OCI-LY7 (cell line): ENCODE results near the gene SLC4A1. TPM values are rescaled to one million over a fixed set of nuclear protein-coding genes. Genes with fewer than 3 reads are reported as not detected.

Source experiments
- BruUV-seq: library from RNA; stranded (reverse); fragments of 400-500 nt; replicated peaks from 2 replicates; lab custom pipeline; 2021; lab: Mats Ljungman, UMichigan
- CTCF ChIA-PET: fragments of 300-600 bp; sonication (Branson Sonifier 250); formaldehyde crosslinking; loops from one replicate; lab custom pipeline; 2022; ENCODE audit warnings: antibody characterized with exemption; ENCODE audit not compliant: unreplicated experiment; lab: Charles Lee
- POLR2A ChIA-PET: fragments of 300-600 bp; sonication (Branson Sonifier 250); formaldehyde crosslinking; loops from one replicate; lab custom pipeline; 2022; ENCODE audit warnings: antibody characterized with exemption; lab: Charles Lee
- DNase-seq: peaks from one replicate; pipeline ENCODE4 v3.0.0-alpha.2; 2015; ENCODE audit warnings: low spot score
- H2AFZ ChIP-seq: fragments of 200-600 bp; sonication (generic), shearing (Covaris generic); 2 replicates; pipeline ENCODE4 v1.6.1; 2014; ENCODE audit warnings: mild to moderate bottlenecking, antibody characterized with exemption, low read length, moderate library complexity
- H3K27ac ChIP-seq: fragments of 200-600 bp; sonication (generic); 2 replicates; pipeline ENCODE4 v1.5.1; 2014; ENCODE audit warnings: mixed run types, low read depth, mild to moderate bottlenecking, moderate library complexity, low read length, inconsistent platforms; ENCODE audit not compliant: poor library complexity, severe bottlenecking
- H3K36me3 ChIP-seq: fragments of 200-600 bp; sonication (generic); 2 replicates; pipeline ENCODE4 v1.6.1; 2014; ENCODE audit warnings: mild to moderate bottlenecking, antibody characterized with exemption, low read length, moderate library complexity, mixed read lengths; ENCODE audit not compliant: insufficient read depth
- H3K4me1 ChIP-seq: fragments of 200-600 bp; sonication (generic); 2 replicates; pipeline ENCODE4 v1.5.1; 2014; ENCODE audit warnings: mild to moderate bottlenecking, low read length; ENCODE audit not compliant: insufficient read depth, poor library complexity, severe bottlenecking
- H3K4me2 ChIP-seq: fragments of 200-600 bp; sonication (generic); 2 replicates; pipeline ENCODE4 v1.6.1; 2014; ENCODE audit warnings: mild to moderate bottlenecking, low read length
- H3K4me3 ChIP-seq: fragments of 200-600 bp; sonication (generic); 2 replicates; pipeline ENCODE4 v1.5.1; 2014; ENCODE audit warnings: mild to moderate bottlenecking, low read depth, low read length; ENCODE audit not compliant: poor library complexity, severe bottlenecking
- H3K79me2 ChIP-seq: fragments of 200-600 bp; sonication (generic); 2 replicates; pipeline ENCODE4 v1.6.1; 2016; ENCODE audit warnings: low read depth, mild to moderate bottlenecking, low read length, moderate library complexity, mixed read lengths; ENCODE audit not compliant: insufficient read depth
- H3K9me2 ChIP-seq: fragments of 200-600 bp; sonication (generic); 2 replicates; pipeline ENCODE4 v1.6.1; 2016; ENCODE audit warnings: mild to moderate bottlenecking, low read length, mixed read lengths; ENCODE audit not compliant: insufficient read depth
- H3K9me3 ChIP-seq: fragments of 200-600 bp; sonication (generic); 2 replicates; pipeline ENCODE4 v1.6.1; 2014; ENCODE audit warnings: mild to moderate bottlenecking, mixed run types, low read length, mixed read lengths
- H4K20me1 ChIP-seq: fragments of 200-600 bp; sonication (generic); 2 replicates; pipeline ENCODE4 v1.6.1; 2014; ENCODE audit warnings: mild to moderate bottlenecking, antibody characterized with exemption, low read length, moderate library complexity, mixed read lengths; ENCODE audit not compliant: insufficient read depth
- EZH2phosphoT487 ChIP-seq: fragments of 200-600 bp; sonication (generic); IDR thresholded peaks from 2 replicates; pipeline ENCODE4 v1.6.1; 2018; ENCODE audit warnings: low read depth, borderline replicate concordance, mild to moderate bottlenecking, mixed run types, antibody characterized with exemption, low read length, moderate library complexity, mixed read lengths
- intact Hi-C: fragments of 100-400 bp; cut with micrococcal nuclease; formaldehyde crosslinking; loops from one replicate; pipeline ENCODE4 v1.10.0; 2022; ENCODE audit not compliant: unreplicated experiment
- total RNA-seq, 2 experiments: library from RNA; depleted of rRNA in 1 of 2; stranded (reverse); fragments of >200 nt in 1 of 2; shearing (Covaris generic) in 1 of 2; gene quantifications; 2 replicates each; pipeline ENCODE4 v1.2.3, GENCODE V29; 2014 to 2022
- TF ChIP-seq, protein P1 (sequence below): fragments of 200-600 bp; sonication (generic); conservative IDR thresholded peaks from 2 replicates; pipeline ENCODE4 v1.5.1; 2014; ENCODE audit warnings: mild to moderate bottlenecking, antibody characterized with exemption, low read length, moderate library complexity, mixed read lengths

The SLC4A1 gene
- total RNA-seq, 2 experiments from 2014 or later = not detected

GRCh38 chr17:44207743-44208142 is 60.2 kb downstream of the SLC4A1 start:
- H3K27ac ChIP-seq = no peak overlapping the region
- H3K4me3 ChIP-seq = no peak overlapping the region
- peaks cover 44% of the 10 kb centered on the region for H3K4me1 ChIP-seq
- no peak overlapping the region for H2AFZ ChIP-seq
- peaks cover 14% of the 10 kb centered on the region; the same call in 1 of the 2 replicates for H3K79me2 ChIP-seq
- no peaks in the 10 kb centered on the region for H3K9me2 ChIP-seq
- no peak overlapping the region for H3K4me2 ChIP-seq
- CTCF ChIA-PET = no interaction called here
- H3K36me3 ChIP-seq = peaks cover 64% of the 10 kb centered on the region
- no peak for DNase-seq
- no TSS peak for BruUV-seq
- H4K20me1 ChIP-seq = no peaks in the 10 kb centered on the region
- no peak for TF ChIP-seq EZH2phosphoT487
- POLR2A ChIA-PET = no interaction called here
- no peaks in the 10 kb centered on the region for H3K9me3 ChIP-seq
- intact Hi-C loops = no loop called here

DNA sequence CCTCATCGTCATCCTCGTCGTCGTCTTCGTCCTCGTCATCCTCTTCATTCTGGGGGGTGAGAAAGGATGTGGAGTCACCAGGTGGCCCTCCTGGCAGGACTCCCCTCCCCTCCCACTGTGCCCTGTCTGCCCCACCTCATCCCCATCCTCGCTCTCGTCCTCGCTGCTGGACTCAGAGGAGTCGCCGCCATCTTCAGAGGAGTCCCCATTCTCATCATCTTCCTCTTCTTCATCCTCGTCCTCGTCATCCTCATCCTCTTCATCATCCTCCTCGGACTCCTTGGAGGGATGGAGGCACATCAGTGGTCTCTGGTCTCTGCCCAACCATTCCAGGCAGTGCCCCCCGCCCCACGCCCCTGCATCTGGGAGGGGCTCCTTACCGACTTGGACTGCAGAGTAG is 60.6 kb downstream of the SLC4A1 start:
- no peak for TF ChIP-seq EZH2phosphoT487
- TF ChIP-seq, protein P1, sequence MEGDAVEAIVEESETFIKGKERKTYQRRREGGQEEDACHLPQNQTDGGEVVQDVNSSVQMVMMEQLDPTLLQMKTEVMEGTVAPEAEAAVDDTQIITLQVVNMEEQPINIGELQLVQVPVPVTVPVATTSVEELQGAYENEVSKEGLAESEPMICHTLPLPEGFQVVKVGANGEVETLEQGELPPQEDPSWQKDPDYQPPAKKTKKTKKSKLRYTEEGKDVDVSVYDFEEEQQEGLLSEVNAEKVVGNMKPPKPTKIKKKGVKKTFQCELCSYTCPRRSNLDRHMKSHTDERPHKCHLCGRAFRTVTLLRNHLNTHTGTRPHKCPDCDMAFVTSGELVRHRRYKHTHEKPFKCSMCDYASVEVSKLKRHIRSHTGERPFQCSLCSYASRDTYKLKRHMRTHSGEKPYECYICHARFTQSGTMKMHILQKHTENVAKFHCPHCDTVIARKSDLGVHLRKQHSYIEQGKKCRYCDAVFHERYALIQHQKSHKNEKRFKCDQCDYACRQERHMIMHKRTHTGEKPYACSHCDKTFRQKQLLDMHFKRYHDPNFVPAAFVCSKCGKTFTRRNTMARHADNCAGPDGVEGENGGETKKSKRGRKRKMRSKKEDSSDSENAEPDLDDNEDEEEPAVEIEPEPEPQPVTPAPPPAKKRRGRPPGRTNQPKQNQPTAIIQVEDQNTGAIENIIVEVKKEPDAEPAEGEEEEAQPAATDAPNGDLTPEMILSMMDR = no peak
- H3K27ac ChIP-seq = no peak overlapping the region
- H3K36me3 ChIP-seq = peaks cover 62% of the 10 kb centered on the region
- peaks cover 14% of the 10 kb centered on the region; the same call in 1 of the 2 replicates for H3K79me2 ChIP-seq
- no peaks in the 10 kb centered on the region for H4K20me1 ChIP-seq
- H3K9me3 ChIP-seq = no peaks in the 10 kb centered on the region
- intact Hi-C loops = no loop called here
- ChIA-PET POLR2A (no interaction called here), CTCF (no interaction called here)
- no TSS peak for BruUV-seq
- no peak overlapping the region for H3K4me2 ChIP-seq
- H3K4me3 ChIP-seq = no peak overlapping the region
- peaks cover 48% of the 10 kb centered on the region for H3K4me1 ChIP-seq
- no peak for DNase-seq
- H3K9me2 ChIP-seq = no peaks in the 10 kb centered on the region
- no peak overlapping the region for H2AFZ ChIP-seq

- Histone ChIP-seq H2AFZ (no peak overlapping the region), H3K9me2 (no peaks in the 10 kb centered on the region), H3K79me2 (peaks cover 14% of the 10 kb centered on the region; the same call in 1 of the 2 replicates), H3K9me3 (no peaks in the 10 kb centered on the region), H3K4me1 (peaks cover 52% of the 10 kb centered on the region), H3K36me3 (peaks cover 60% of the 10 kb centered on the region), H3K4me2 (no peak overlapping the region), H4K20me1 (no peaks in the 10 kb centered on the region), H3K4me3 (no peak overlapping the region), H3K27ac (no peak overlapping the region)
- ChIA-PET CTCF (interaction anchor here (1.0 kb wide), 1 partner anchor 151 kb away, joined by 3 read pairs; no protein-coding TSS in a partner anchor), POLR2A (no interaction called here)
- TF ChIP-seq, protein P1 = no peak
- TF ChIP-seq EZH2phosphoT487 = no peak
- DNase-seq = no peak
- BruUV-seq = no TSS peak
- intact Hi-C loops = no loop called here
Measured at GRCh38 chr17:44206825-44207155, 61.1 kb downstream of the SLC4A1 start.
